ENCODE measurements around the gene ADAMTS17.

ADAMTS17 gene

DNA sequence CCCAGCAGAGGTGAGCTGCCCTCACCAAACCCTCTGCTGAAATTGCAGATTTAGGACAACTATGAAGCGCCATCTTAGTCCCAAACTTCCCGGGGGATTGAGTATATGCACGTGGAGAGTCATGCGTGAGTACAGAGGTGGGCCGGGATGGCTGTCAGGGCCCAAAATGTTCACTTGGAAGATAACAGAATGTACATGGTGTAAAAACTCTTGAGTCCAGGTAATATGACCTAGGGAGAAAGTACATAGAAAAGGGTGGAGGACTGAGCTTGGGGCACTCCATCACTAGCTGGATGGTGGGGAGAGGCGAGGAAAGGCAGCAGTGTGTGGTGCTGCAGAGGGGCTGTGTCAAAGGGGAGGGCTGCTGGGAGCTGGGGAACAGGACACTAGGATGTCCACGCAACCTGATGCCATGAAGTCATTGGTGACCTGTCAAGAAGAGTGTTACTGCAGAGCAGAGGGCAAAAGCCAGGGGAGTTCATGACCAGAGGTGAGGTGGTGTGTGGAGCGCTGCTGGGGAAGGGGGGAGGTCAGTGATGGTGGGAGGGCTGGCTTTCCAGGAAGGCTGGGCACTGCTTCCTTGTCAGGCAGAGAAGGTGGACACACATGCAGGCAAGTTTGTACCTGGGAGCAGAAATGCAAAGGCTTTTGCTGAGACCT is 372.4 kb downstream of the ADAMTS17 start:
- no peak for DNase-seq (ENCODE audit: low read depth)

DNA sequence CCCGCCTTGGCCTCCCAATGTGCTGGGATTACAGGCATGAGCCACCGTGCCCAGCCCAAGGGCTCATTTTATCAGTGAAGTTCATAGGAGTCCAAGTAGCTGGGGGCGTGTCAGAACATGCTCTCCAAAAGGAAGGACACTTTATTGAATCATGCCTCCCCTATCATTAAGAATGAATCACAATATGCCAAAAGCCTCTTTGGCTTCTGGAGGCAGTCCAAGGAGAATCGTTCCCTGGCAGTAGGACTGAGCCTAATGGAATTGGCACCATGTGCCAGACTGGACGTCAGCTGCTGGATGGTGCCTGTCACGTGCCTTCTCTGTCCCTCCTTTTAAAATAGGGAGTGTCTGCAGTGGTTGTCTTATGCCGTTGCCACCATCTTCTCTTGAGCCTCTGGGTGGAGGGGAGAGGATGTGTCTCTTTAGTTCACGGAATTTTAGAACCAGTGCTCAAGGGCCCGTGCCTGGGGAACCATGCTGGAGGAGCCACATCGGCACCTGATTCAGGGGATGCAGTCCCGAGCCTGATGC is 373.9 kb downstream of the ADAMTS17 start:
- no peak for DNase-seq (ENCODE audit: low read depth)

DNA sequence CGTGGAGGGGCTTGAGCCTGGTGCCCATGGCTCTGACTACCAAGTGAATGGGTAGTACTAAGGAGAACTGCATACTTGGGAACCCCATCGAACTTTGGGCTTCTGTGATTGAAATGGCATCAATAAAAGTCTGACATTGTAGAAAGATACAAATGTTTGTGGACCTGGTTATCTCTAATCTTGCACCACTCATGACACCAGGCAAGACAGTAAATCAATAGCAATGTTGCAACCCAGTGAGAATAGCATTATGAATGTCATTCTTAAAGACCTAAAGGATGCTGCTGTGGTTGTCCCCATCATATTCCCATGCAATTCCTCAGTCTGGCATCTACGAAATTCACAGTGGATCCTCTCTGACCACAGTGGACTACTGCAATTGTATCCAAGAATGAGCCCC is 375.0 kb downstream of the ADAMTS17 start:
- no peak for DNase-seq (ENCODE audit: low read depth)

DNA sequence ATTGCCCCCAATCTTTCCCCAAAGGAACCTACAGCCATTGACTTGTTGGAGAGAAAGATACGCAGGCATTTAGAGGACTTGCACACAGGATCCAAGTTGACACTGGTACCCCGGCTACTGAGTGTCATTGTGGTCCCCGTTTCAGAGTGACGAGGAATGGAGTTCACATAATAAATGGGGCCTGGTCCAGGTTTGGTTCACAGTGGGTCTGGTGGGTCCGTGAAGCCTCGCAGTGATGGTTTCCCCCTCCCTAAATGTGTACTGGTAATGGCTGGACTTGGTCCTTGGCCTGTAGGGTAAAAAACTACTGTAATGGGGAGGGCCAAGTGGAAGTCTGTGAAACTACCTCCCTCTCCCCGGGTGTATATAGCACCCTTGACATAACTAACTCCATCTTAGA is 376.4 kb downstream of the ADAMTS17 start:
- DNase-seq (ENCODE audit: low read depth) = no peak

DNA sequence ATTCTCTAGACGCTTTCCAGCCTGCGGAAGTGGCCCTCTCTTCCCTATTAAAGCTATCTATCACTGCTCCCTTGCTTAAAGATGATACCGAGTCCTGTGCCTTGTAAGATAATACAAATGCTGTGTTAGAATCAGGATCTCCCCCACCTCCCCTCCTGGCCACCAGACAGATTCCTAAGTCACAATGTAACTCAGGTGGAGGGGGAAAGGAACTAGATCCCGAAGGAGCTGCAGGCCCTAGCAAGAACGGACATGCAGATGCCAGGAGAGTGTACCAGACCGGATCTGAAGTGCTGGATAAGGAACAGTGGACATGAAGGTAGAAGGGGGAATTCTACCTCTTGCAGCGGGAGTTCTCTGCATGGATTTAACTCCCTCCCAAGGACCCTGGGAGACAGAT is 377.8 kb downstream of the ADAMTS17 start:
- DNase-seq (ENCODE audit: low read depth) = no peak

DNA sequence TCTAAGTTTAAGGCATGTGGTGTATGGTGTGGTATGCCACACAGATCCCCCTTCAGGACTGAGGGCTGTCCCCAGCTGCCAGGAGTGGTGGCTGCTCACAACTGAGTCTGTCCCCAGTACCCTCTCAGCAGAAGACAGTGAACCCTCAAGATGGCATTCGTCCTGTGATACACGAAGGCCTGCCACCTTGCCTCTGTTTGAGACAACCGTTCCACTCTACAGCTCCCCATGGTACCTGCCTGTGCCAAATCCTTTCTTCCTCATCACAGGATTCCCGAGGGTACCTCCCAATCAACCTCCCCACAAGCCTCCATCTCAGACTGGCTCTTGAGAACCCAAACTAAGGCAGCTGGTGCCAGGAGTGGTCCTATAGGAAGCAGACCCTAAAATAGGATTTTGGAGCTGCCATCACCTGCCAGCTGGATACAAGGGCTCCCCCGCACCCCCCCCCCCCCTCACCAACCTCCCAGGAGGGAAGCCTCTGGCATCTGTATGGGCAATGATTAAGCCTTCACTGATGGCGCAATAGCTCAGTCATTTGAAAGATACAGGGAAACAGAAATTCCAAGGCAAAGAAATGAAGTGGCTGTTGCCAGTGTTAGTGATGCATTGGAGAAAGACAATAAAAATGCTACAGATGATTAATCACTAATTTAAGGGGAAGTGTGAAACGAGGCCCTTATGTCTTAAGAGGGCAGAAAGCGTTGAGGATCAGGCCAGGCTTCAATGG is 378.5 kb downstream of the ADAMTS17 start:
- DNase-seq (ENCODE audit: low read depth) = no peak

DNA sequence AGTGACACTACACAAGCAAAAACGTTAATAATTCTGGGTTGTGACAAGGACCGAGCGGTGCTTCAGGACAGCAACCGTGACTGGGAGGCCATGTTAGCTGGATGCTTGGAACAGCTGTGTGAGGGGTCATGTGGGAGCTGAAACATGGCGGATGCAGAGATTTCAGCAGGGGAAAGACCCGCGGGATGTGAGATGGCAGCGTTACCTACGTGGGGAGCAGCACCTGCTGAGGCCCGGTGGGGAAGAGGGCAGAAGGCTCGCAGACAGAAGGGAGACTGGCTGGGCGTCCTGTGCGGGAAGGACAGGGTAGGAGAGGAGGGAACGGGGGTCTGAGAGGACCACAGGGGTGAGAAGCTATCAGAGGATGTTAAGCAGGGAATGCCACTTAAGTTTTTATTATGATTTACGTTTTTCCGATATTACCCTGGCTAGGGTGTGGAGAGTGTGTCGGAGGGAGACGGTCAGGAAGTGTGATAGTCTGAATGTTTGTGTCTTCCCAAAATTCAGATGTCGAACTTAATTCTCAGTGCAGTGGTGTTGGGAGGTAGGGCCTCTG is 379.7 kb downstream of the ADAMTS17 start:
- no peak for DNase-seq (ENCODE audit: low read depth)

DNA sequence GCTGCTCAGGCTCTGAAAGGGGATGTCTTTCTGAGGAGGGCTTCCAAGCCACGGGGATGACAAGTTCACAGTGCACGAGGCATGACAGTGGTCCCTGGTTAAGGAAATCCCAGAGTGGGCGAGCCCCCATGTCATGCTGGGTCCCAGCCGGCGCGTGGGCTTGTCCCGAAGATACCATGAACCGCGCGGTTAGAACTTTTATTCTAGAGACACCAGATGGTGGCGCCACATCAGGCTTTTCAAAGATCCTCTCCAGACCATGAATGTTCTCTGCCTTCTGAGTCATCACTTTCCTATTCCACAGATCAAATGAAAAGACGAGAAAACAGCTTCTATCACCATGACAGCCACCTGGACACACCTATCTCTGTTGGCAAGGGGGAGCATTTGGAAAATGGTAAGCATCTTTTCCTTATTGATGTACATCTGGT is 380.7 kb downstream of the ADAMTS17 start:
- peak; percentile 8 for DNase-seq (ENCODE audit: low read depth)

DNA sequence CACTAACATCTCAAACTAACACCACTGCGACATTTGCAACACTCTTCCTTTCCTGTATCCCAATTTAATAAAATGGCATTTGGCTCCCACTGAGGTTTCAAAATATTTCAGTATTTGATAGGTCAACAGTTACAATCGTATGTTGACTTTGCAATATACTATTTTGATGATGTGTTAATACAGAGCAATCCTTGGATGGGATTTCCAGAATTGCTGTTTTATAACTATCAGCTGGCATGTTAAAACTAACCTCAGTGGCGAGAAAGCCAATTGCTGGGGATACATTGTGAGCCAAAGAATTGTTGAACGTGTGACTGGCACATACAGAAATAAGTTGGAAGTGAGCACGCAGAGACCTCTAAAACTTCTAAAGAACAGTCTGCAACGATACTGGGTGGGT is 382.4 kb downstream of the ADAMTS17 start:
- no peak for DNase-seq (ENCODE audit: low read depth)

DNA sequence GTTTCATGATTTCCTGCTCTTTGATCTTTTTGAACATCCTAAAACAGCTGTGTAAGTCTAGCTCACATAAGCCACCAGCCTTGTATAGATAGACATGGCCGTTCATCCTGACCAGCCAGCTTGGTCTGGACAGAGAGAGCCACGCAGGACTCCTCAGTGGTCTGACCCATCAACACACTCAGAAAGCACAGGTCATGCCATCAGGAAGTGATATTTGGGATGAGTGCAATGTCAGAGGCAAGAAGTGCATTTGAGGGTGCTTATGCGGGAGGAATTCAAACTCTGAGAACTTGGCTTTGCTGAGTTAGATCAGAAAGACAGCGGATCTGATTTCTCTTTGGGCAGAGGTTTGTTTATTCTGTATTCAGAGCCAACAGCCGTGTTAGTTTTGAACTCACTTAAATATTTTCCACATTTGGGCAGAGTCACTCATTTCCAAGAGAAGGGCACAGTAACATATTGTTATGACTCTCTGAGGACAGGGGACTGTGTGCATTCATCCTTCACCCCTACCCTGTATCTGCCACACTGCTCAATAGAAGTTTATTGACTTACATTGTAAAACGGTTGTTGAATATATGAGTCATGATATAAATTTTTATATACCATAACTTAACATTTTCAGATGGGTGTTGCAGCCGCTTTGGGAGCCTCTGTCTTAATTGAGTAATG is 383.2 kb downstream of the ADAMTS17 start:
- DNase-seq (ENCODE audit: low read depth) = no peak

DNA sequence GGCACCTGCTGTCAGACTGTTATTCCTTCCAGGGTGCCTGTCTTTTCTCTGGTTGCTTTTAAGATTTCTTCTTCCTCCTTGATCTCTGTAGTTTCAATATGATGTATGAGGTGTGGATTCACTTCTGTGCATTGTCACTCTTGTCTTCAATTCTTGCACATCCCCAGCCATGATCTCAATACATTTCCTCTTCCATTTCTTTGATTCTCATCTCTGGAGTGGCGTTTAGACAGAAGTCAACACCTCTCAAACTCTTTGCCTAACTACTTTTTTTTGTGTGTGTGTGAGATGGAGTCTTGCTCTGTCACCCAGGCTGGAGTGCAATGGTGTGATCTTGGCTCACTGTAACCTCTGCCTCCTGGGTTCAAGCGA is 384.1 kb downstream of the ADAMTS17 start:
- DNase-seq (ENCODE audit: low read depth) = no peak

DNA sequence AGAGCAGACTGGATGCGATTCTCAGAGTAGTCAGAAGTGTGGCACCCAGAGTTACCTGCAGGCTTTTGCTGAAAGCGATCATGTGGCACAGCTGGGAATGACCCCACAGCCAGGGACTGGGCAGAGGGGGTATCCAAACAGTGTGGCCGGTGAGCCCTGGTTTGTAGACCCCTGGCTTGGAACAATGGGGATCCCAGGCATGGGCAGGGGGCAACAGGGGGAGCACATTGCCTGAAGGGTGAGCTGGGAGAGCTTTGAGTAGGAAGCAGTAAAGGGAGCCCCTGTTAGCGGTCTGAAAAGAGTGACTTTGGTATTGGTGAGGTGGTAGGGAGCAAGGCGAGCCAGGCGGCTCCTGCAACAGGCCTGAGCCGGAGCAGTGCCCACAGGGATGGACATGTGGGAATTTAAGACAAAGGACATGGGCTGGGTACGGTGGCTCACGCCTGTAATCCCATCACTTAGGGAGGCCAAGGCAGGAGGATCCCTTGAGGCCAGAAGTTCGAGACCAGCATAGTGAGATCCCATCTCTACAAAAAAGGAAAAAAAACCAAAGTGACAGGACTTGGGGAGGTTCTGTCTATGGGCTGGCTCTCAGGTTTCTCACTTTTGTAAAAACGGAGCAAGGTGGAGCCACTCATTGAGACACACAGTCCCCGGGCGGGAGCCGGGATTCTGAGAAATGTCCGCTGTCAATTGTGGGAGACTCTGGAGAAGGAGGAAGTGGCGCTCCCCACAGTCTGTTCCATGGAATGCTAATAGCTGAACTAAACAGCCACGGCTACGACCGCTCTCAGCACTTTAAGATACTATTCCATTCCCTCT is 384.7 kb downstream of the ADAMTS17 start:
- DNase-seq (ENCODE audit: low read depth) = no peak

DNA sequence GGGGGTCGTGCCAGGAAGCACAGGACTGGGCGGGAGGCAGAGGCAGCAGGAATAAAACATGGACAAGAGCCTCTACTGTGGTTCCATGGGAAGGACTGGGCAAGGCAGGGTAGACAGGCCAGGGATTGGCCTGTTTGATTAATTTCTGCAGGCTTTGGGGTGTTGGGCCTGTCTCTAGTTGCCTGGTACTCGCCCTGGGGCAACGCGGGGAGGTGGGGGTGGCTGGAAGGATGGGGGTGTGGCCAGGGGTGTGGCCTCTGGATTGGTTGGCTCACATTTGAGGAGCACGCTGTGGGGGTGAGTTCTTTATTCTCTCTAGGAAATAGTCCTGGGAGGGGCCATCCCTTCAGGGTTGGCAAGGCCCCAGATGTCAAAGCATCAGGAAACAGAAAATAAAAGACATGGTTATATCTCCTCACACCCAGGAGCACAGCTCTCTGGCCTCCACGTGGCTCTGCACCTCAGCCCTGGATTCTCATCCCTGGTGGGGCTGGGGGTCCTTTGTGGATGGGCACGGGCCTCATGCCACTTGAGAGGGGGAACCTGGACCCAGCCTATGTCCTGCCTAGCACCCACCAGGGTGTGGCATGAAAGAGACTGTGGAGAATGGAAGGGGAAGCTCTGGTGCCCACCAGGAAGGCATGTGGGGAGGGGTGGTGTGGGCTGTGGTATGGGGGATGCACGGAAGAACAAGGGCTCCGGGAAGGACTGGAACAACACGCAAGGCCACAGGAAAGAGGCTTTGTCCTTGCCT is 385.6 kb downstream of the ADAMTS17 start:
- DNase-seq (ENCODE audit: low read depth) = no peak

DNA sequence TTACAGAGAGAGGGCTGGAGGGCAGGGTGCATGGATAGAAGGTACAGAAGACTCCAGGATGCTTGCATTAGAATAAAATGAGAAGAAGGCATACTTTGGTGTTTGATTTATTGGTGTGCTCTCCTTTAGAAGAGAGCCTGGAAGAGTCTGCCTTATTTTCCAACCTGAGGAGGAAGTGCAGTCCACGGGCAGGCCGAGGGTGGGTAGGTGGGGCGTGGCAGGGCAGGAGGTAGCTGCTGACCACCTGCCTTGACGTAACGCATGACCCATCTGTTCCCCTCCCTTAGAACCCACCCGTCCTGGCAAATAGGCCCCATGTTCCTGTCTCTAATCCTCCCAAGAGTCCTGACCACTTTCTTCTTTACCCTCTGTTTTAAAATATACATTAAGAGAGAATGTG is 386.2 kb downstream of the ADAMTS17 start:
- DNase-seq (ENCODE audit: low read depth) = no peak

DNA sequence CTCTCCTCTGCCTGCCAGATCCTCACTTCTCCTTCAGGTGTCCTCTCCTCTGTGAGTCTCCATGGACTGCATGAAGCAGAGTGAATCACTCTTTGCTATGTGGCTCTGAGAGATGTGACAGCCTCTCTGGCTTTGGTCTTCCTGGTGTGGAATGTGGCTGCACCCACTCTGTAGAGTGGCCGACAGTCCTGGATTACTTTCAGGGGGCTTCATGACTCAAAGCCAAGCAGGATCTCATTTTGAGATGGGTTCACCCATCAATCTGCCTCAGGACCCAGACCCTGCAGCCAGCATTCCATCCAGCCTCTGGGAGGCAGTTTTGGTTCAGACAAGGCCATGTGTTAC is 386.6 kb downstream of the ADAMTS17 start:
- DNase-seq (ENCODE audit: low read depth) = no peak

DNA sequence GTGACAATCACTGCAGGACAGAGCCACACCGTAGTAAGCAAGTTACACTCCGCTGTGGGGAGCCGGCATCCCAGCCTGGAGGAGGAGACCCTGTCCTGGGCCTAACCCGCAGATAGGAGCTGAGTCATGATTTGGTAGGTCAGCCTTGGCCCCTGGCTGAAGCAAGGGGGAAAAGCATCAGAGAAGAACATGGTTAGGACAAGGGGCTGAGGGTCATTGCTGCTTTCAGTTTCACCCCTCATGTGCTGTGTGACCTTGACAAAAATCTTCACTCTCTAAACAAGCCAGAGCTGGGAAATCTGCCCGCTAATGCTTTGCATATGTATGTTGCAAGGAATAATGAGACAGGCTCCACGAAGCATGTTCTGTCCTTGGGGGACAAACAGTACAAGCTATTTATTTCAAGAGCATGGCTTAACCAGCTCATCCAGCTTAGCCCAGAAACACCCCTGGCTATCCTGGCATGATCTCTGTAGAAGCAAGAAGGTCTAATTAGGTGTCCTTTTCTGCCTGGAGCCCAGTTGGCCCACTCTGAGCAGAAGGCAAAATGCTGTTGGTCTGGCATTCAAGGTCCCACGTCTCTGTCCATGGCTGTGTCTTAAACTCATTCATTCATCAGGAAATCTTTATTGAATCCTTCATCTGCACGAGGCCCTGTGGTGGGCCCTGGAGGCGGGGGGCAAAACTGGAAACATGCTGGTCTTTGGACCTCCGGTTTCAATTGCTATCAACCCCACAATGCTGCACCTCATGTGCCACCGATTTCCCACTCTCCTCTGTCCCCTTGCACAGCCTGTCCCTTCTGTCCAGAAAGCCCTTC is 387.2 kb downstream of the ADAMTS17 start:
- no peak for DNase-seq (ENCODE audit: low read depth)

DNA sequence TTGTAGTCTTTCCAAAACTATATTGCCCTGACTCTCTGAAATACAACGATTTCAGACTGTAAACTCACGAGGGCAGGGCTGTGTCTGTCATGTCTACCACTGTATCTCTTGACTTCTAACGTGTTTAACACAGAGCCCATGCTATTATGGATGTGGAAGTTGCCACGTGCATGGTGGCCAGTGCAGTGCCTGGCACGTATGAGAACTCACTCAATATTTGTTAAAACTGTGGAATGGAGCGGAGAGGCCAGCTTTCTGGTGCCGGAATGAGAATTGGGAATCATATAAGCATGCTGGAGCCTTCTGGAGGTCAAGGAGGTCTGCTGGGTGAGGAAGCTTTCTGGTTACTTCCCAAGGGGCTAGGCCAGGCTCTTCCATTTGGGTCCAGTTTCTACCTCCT is 387.9 kb downstream of the ADAMTS17 start:
- no peak for DNase-seq (ENCODE audit: low read depth)

DNA sequence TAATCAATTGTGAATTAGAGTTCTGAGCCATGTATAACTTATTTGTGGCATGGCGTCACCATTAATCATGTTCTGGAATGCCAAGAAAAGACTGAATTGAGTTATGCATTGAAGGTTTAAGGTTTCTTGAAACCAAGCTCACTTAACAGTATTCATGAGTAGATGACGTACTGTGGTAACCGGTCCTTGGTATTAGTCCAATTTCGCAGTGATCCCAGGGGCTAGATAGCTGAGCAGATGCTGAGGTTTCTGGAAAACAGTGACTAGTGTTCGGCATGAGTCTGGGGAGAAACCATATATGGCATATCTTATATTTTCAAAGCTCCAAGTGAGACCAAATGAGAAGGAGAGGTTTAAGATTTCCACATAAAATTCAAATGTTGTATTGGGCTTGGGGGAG is 390.3 kb downstream of the ADAMTS17 start:
- no peak for DNase-seq (ENCODE audit: low read depth)

DNA sequence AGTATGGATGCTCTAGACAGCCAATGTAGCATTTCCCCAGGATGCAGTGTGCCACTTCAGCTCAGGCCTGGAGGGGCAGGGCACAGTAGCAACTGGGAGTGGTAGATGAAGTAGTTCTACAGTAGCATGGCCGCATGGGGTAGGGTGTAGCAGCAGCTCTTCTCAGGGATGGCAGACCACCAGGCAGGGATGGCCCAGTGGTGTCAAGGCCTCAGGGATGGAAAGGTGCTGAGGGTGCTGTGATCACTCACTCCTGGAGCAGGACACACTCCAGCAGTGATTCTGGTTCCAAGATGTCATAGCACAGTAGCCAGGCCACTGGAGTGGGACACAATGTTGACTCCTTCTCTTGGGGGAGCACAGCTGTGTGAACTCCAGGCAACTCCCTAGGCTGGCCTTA is 397.6 kb downstream of the ADAMTS17 start:
- DNase-seq (ENCODE audit: low read depth) = no peak

DNA sequence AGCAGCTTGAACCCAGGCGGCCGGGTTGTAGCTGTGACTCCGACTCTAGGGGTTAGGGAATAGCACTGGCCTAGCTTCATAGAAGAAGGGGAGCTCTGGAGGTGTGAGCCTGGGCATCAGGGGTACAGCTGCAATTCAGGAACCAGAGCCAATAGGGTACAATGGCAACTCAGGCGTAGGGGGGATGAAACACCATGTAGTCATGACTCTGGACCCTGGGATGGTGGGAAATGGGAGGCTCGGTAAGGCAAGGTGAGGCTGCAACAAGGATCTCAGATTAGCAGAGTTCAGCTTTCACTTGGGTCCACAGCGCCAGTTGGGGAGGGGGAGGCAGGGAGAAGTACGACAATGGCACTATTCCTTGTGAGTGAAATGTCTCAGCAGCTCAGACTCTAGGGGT is 398.3 kb downstream of the ADAMTS17 start:
- no peak for DNase-seq (ENCODE audit: low read depth)
